AG04450 (cell line): ENCODE results near the gene KRT75. TPM values are rescaled to one million over a fixed set of nuclear protein-coding genes. Genes with fewer than 3 reads are reported as not detected.

Experiments
- CTCF ChIA-PET: fragments of 300-600, 350-600 bp; formaldehyde crosslinking; extraction: SDS; loops from one replicate; lab custom pipeline; 2022; ENCODE audit warnings: antibody characterized with exemption, inconsistent platforms; lab: Charles Lee
- POLR2A ChIA-PET: fragments of 350-600 bp; formaldehyde crosslinking; extraction: SDS; loops from one replicate; lab custom pipeline; 2021; ENCODE audit warnings: antibody characterized with exemption, inconsistent platforms; lab: Yijun Ruan, JAX
- DNase-seq: peaks from one replicate; pipeline ENCODE4 v3.0.0-alpha.2; 2011; ENCODE audit warnings: low read depth, low spot score
- H3K27ac ChIP-seq: one replicate; pipeline ENCODE4 v1.5.1; 2012; ENCODE audit warnings: low read depth, low read length, control low read depth
- H3K27me3 ChIP-seq: one replicate; pipeline ENCODE4 v1.6.0; 2012; ENCODE audit warnings: low read length; ENCODE audit not compliant: control insufficient read depth, insufficient read depth
- H3K4me3 ChIP-seq: 2 replicates; pipeline ENCODE4 v1.5.1; 2011; ENCODE audit warnings: mild to moderate bottlenecking, low read depth, low read length, control low read depth
- H3K9me3 ChIP-seq: 2 replicates; pipeline ENCODE4 v1.5.1; 2012; ENCODE audit warnings: low read length; ENCODE audit not compliant: control insufficient read depth, insufficient read depth
- polyA plus RNA-seq: library from polyadenylated mRNA; depleted of rRNA; stranded (reverse); fragments of >200 nt; gene quantifications from 2 replicates; pipeline ENCODE4 v1.2.3, GENCODE V29; 2011
- TF ChIP-seq, protein P1 (sequence below): IDR thresholded peaks from 2 replicates; pipeline ENCODE4 v1.5.1; 2011; ENCODE audit warnings: low read depth, low read length, control low read depth, inconsistent platforms

The KRT75 gene
- polyA plus RNA-seq, 1 experiment: not detected

DNA sequence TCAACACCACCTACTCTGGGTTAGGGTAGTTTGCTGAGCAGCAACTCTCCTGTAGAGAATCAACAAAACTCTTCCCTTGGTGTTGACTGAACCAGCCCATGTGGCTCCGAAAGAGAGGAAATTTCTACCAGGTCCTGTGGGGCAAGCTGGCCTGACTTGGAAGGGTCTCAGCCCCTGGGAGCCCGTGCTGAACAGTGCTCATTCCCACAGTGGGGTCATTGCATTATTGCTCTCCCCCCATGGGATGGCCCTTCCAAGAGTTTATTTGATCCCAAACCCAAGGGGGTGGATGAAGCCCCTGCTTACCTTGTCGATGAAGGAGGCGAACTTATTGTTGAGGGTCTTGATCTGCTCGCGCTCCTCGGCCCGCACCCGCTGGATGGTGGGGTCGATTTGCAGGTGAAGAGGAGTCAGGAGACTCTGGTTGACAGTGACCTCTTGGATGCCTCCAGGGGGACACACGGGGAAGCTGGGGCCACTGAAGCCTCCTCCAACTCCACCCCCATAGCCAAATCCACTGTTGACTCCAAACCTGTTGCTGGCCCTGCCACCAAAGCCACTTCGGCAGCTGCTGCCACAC lies 580 bp downstream of the KRT75 start:
- TF ChIP-seq, protein P1, sequence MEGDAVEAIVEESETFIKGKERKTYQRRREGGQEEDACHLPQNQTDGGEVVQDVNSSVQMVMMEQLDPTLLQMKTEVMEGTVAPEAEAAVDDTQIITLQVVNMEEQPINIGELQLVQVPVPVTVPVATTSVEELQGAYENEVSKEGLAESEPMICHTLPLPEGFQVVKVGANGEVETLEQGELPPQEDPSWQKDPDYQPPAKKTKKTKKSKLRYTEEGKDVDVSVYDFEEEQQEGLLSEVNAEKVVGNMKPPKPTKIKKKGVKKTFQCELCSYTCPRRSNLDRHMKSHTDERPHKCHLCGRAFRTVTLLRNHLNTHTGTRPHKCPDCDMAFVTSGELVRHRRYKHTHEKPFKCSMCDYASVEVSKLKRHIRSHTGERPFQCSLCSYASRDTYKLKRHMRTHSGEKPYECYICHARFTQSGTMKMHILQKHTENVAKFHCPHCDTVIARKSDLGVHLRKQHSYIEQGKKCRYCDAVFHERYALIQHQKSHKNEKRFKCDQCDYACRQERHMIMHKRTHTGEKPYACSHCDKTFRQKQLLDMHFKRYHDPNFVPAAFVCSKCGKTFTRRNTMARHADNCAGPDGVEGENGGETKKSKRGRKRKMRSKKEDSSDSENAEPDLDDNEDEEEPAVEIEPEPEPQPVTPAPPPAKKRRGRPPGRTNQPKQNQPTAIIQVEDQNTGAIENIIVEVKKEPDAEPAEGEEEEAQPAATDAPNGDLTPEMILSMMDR: no peak
- H3K4me3 ChIP-seq: no peak overlapping the region
- no peak overlapping the region for H3K27ac ChIP-seq
- POLR2A ChIA-PET: no interaction called here
- H3K9me3 ChIP-seq: no peaks in the 10 kb centered on the region
- no peak for DNase-seq
- peaks cover 14% of the 10 kb centered on the region for H3K27me3 ChIP-seq
- CTCF ChIA-PET: no interaction called here

DNA sequence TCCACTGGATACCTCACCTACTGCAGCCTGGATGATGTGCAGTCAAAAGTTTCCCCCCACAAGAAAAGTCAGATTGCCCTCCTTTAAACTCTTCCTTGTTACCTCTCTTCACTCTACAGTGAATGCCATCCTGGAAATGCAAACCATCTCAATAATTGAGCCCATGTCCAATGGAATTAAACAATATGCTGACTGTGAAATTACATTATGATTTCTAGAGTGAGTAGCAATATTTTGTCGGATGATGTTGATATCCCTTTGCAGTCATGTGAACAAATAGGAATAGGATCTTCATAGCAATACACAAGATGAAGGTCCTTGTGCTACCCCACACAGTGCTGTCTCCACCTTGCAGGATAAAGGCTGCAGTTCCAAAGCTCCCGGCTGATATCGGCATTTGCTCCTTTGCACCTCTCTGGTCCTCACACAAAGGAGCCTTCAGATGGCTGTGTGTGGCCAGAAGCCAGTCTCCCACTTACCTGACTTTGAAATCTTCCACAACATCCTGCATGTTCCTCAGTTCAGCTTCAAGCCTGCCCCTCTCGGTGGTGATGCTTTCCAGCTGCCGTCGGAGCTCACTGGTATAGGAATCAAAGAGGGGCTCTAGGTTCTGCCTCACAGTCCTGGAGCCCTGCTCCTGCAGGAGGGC lies 1.5 kb downstream of the KRT75 start:
- no peak overlapping the region for H3K27ac ChIP-seq
- ChIA-PET CTCF (no interaction called here), POLR2A (no interaction called here)
- H3K4me3 ChIP-seq: no peak overlapping the region
- no peaks in the 10 kb centered on the region for H3K9me3 ChIP-seq
- peaks cover 14% of the 10 kb centered on the region for H3K27me3 ChIP-seq
- no peak for DNase-seq
- TF ChIP-seq, protein P1: no peak

DNA sequence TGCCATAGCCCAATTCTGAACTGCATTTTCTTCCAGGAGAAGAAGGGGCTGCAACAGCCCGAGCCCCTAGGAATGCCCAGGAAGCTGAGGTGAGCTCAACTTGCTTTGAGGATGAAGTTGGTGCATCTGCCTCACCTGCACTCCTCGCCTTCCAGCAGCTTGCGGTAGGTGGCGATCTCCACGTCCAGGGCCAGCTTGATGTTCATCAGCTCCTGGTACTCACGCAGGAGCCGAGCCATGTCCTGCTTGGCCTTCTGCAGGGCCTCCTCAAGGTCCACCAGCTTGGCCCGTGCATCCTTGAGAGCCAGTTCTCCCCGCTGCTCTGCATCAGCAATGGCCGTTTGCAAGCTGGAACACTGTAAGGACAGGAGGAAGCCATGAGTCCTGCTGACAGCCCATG lies 6.0 kb downstream of the KRT75 start:
- CTCF ChIA-PET: no interaction called here
- Histone ChIP-seq H3K4me3 (no peak overlapping the region), H3K27me3 (peaks cover 22% of the 10 kb centered on the region), H3K9me3 (no peaks in the 10 kb centered on the region), H3K27ac (no peak overlapping the region)
- DNase-seq: no peak
- POLR2A ChIA-PET: no interaction called here
- TF ChIP-seq, protein P1: no peak

DNA sequence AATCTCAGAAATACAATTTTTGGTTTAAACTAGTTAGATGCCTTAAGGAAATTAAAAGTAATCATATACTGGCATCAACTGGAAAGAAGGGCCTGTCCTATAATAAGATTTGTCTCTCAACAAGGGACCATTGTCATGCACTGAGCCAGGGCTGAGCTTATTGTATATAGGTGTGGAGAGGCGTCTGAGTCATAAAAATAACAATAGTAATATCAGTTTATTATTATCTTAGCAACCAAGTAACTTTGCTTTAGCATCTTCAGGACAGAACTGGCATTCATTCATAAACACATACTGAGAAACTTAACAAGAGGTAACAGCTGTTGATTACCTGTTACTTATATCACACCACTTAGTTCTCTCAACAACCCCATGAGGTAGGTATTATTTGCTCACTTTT lies 7.1 kb downstream of the KRT75 start:
- no peak for DNase-seq
- CTCF ChIA-PET: no interaction called here
- peaks cover 20% of the 10 kb centered on the region for H3K27me3 ChIP-seq
- H3K27ac ChIP-seq: no peak overlapping the region
- H3K4me3 ChIP-seq: no peak overlapping the region
- POLR2A ChIA-PET: no interaction called here
- no peaks in the 10 kb centered on the region for H3K9me3 ChIP-seq
- TF ChIP-seq, protein P1: no peak

DNA sequence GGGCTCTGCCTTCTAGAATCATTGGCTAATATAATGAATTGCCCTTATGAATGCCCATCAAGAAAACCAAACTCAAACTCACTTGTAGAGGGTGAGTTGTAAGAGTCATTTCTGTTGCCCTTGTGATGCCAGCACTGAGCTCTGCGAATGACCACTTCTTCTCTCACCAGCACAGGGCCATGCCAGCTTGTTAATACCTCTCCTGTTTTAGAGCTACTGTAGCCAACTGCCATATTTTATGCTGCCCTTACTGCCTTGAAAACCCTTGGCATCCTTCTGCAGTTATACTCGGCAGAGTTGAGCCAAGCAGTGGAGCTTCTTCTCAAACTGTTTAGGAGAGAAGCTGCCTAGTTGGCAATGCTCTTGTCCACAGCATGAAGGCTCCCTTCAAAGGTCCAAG lies 8.1 kb downstream of the KRT75 start:
- Histone ChIP-seq H3K27me3 (peaks cover 19% of the 10 kb centered on the region), H3K27ac (no peak overlapping the region), H3K9me3 (no peaks in the 10 kb centered on the region), H3K4me3 (no peak overlapping the region)
- DNase-seq: no peak
- TF ChIP-seq, protein P1: no peak
- POLR2A ChIA-PET: no interaction called here
- CTCF ChIA-PET: interaction anchor here (0.7 kb wide), 1 partner anchor 441 kb away, joined by 4 read pairs; no protein-coding TSS in a partner anchor
